Common myeloid progenitor, CD34-positive (primary cell): ENCODE results near the gene FBXW2.

Source experiments
- CTCF ChIA-PET: fragments of 350-600 bp; sonication (Branson Sonifier 250); formaldehyde crosslinking; loops from one replicate; lab custom pipeline; 2021; ENCODE audit warnings: antibody characterized with exemption; lab: Charles Lee
- POLR2A ChIA-PET: fragments of 350-600 bp; sonication (Branson Sonifier 250); formaldehyde crosslinking; loops from one replicate; lab custom pipeline; 2021; ENCODE audit warnings: antibody characterized with exemption; lab: Charles Lee
- DNase-seq, 3 donors: peaks; one replicate each; pipeline versions ENCODE4 v3.0.0 to v3.0.0-alpha.2; 2013
- H3K27ac ChIP-seq, 2 experiments: 1 replicate in 1 of 2; 2 replicates in 1 of 2; pipeline ENCODE4 v1.7.0; 2013; ENCODE audit warnings: inconsistent platforms in 2 of 2, low read length in 2 of 2, mild to moderate bottlenecking in 2 of 2, low read depth in 1 of 2, moderate library complexity in 1 of 2; ENCODE audit not compliant: severe bottlenecking in 2 of 2, insufficient read depth in 1 of 2, poor library complexity in 1 of 2
- H3K27me3 ChIP-seq, 5 experiments: replicated peaks in 2 of 5; 1 replicate in 3 of 5; 2 replicates in 2 of 5; pipeline versions ENCODE4 v1.6.1 to v1.7.0; 2013; ENCODE audit warnings: low read length in 4 of 5, mild to moderate bottlenecking in 2 of 5, moderate library complexity in 2 of 5, inconsistent platforms in 1 of 5; ENCODE audit not compliant: insufficient read depth in 5 of 5, control insufficient read depth in 4 of 5
- H3K36me3 ChIP-seq, 4 experiments: 1 replicate in 2 of 4; 2 replicates in 2 of 4; pipeline versions ENCODE4 v1.6.1 to v1.7.0; 2013; ENCODE audit warnings: low read length in 3 of 4, control low read depth in 1 of 4, mild to moderate bottlenecking in 1 of 4; ENCODE audit not compliant: control insufficient read depth in 4 of 4, insufficient read depth in 4 of 4
- H3K4me1 ChIP-seq, 4 experiments: 1 replicate in 3 of 4; 2 replicates in 1 of 4; pipeline versions ENCODE4 v1.6.1 to v1.7.1; 2013; ENCODE audit warnings: low read length in 3 of 4, mild to moderate bottlenecking in 3 of 4, control low read depth in 1 of 4, inconsistent platforms in 1 of 4, moderate library complexity in 1 of 4; ENCODE audit not compliant: control insufficient read depth in 4 of 4, insufficient read depth in 4 of 4; ENCODE audit errors: control extremely low read depth in 1 of 4
- H3K4me3 ChIP-seq, 7 experiments: 1 replicate in 4 of 7; 2 replicates in 3 of 7; pipeline versions ENCODE4 v1.5.1 to v1.7.0; 2013; ENCODE audit warnings: mild to moderate bottlenecking in 7 of 7, low read length in 6 of 7, moderate library complexity in 6 of 7, inconsistent platforms in 2 of 7, low read depth in 2 of 7, control low read depth in 1 of 7; ENCODE audit not compliant: insufficient read depth in 4 of 7, control insufficient read depth in 1 of 7; ENCODE audit errors: extremely low read depth in 1 of 7
- H3K9me3 ChIP-seq, 5 experiments: 1 replicate in 4 of 5; 2 replicates in 1 of 5; pipeline versions ENCODE4 v1.6.1 to v1.7.1; 2013; ENCODE audit warnings: low read length in 4 of 5, mild to moderate bottlenecking in 2 of 5, inconsistent platforms in 1 of 5, low read depth in 1 of 5, moderate library complexity in 1 of 5; ENCODE audit not compliant: control insufficient read depth in 4 of 5, insufficient read depth in 2 of 5; ENCODE audit errors: control extremely low read depth in 1 of 5
- WGBS: methylation state at CpG from one replicate; pipeline ENCODE4 v1.1.5; 2013; ENCODE audit not compliant: insufficient coverage; 5-methylcytosine and 5-hydroxymethylcytosine counted together

The FBXW2 gene

DNA sequence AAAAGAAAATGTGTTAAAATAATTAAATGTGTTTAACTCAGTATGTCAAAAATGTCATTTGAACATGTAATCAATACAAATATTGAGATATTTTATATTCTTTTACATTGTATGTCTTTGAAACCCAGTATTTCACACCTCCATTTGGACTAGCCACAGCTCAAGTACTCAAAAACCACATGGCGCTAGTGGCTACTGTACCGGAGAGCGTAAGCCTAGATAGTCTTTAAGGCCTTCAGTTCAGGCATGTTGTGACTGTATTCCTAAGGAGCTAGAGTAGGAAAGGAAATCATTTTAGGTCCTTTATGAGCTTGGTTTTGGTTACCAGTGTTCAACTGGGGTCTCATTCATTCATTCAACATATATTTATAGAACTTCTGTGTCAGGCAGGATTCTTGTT, 12.8 kb downstream of the FBXW2 start:
- Histone ChIP-seq H3K27ac (no peak overlapping the region), H3K4me3 (no peak overlapping the region), H3K36me3 (peaks cover 12 to 54% (median 30%) of the 10 kb centered on the region in 4 experiments), H3K4me1 (no peaks in the 10 kb centered on the region), H3K9me3 (no peaks in the 10 kb centered on the region), H3K27me3 (no peaks in the 10 kb centered on the region)
- ChIA-PET POLR2A (interaction anchor here (0.7 kb wide), 1 partner anchor 172 kb away, joined by 4 read pairs; no protein-coding TSS in a partner anchor), CTCF (interaction anchor here (0.6 to 1.3 kb wide), 4 partner anchors 9 to 536 kb away, joined by 3 to 4 read pairs (median 3); no protein-coding TSS in a partner anchor)
- 81% methylated on average over 3 of the region's 3 CpGs for WGBS
- DNase-seq, result no peak

DNA sequence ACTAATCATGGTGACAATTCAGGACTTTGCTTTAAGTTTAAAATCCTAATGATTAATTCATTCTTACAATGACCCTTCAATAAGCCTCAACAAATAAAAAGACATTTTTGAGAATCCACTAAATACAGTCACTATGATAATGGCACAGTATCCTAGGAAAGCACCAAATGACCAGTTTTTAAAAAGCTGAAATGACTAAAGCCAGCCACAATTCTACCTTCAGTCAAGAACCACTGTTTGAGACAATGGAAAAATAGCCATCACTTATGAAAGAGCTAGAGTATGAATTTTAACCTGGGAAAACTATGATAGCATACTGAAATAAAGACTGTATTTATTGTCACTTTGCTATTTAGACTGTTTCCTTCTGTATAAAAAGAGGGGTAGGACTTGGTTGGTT, 14.0 kb downstream of the FBXW2 start:
- DNase-seq, result no peak
- no peaks in the 10 kb centered on the region for H3K9me3 ChIP-seq
- H3K4me3 ChIP-seq, result no peak overlapping the region
- peaks cover 17 to 55% (median 34%) of the 10 kb centered on the region in 4 experiments for H3K36me3 ChIP-seq
- POLR2A ChIA-PET, result no interaction called here
- CTCF ChIA-PET, result interaction anchor here (0.8 to 1.9 kb wide), 2 partner anchors 8 to 15 kb away, joined by 3 to 6 read pairs; no protein-coding TSS in a partner anchor
- H3K4me1 ChIP-seq, result no peaks in the 10 kb centered on the region
- H3K27me3 ChIP-seq, result no peaks in the 10 kb centered on the region
- H3K27ac ChIP-seq, result no peak overlapping the region

- Histone ChIP-seq H3K27ac (no peak overlapping the region), H3K9me3 (no peaks in the 10 kb centered on the region), H3K27me3 (no peaks in the 10 kb centered on the region), H3K4me1 (no peaks in the 10 kb centered on the region), H3K36me3 (peaks cover 17 to 56% (median 36%) of the 10 kb centered on the region in 4 experiments), H3K4me3 (no peak overlapping the region)
- no peak for DNase-seq
- no CpG with 5 or more reads among the region's 2 CpGs for WGBS
- ChIA-PET CTCF (interaction anchor here (0.8 to 1.9 kb wide), 2 partner anchors 9 to 15 kb away, joined by 3 to 6 read pairs; no protein-coding TSS in a partner anchor), POLR2A (no interaction called here)
Measured at GRCh38 chr9:120778758-120779157, 14.5 kb downstream of the FBXW2 start.

GRCh38 chr9:120777229-120777628, 16.0 kb downstream of the FBXW2 start:
- DNase-seq, result no peak
- CTCF ChIA-PET, result interaction anchor here (1.0 to 1.9 kb wide), 2 partner anchors 10 to 13 kb away, joined by 3 to 6 read pairs; no protein-coding TSS in a partner anchor
- POLR2A ChIA-PET, result no interaction called here
- Histone ChIP-seq H3K9me3 (no peaks in the 10 kb centered on the region), H3K27me3 (no peaks in the 10 kb centered on the region), H3K4me3 (no peak overlapping the region), H3K27ac (no peak overlapping the region), H3K4me1 (no peaks in the 10 kb centered on the region), H3K36me3 (peaks cover 17 to 65% (median 39%) of the 10 kb centered on the region in 4 experiments)
- WGBS, result 100% methylated on average over 3 of the region's 5 CpGs

DNA sequence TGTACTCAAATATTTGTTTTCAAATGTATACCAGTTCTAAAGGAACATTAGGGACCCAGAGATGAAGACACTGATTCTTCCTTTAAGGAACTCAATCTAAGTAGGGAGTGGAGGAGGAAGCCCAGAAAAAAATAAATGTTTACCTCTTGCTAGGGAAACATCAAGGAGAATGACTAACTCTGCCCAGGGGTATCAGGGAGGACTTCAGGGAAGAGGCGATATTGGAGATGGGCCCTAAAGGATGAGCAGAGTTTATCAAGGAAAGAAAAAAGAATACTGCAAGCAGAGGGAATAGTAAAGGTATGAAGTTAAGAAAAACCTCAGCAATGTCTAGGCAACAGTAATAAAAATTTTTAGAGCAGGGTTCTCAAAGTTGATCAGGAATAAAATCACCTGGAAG, 16.4 kb downstream of the FBXW2 start:
- POLR2A ChIA-PET, result interaction anchor here (1.1 kb wide), 1 partner anchor 16 kb away, joined by 5 read pairs; the partner anchor contains the start of gene FBXW2
- CTCF ChIA-PET, result interaction anchor here (0.6 to 1.0 kb wide), 2 partner anchors 8 to 12 kb away, joined by 3 read pairs; no protein-coding TSS in a partner anchor

DNA sequence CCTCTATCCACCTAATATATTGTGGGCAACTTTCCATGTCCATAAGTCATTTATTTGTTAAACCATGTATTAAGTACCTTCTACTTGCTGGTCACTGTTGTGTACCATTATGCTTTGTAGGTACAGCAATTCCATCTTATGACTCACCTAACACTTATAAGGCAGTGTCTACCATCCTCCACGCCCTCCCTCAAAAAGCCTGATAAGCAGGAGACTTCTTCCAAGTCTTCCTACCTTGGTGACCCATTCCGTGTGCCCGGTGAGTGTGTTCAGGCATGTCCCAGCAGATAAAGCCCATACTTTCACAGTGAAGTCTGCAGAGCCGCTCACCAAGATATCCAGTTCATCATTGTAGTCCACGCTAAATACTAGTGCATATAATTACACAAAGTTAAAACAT, 17.4 kb downstream of the FBXW2 start:
- CTCF ChIA-PET, result interaction anchor here (1.0 kb wide), 1 partner anchor 11 kb away, joined by 3 read pairs; no protein-coding TSS in a partner anchor
- DNase-seq, result no peak
- H3K9me3 ChIP-seq, result no peaks in the 10 kb centered on the region
- POLR2A ChIA-PET, result interaction anchor here (1.1 kb wide), 1 partner anchor 17 kb away, joined by 5 read pairs; the partner anchor contains the start of gene FBXW2
- H3K4me3 ChIP-seq, result no peak overlapping the region
- H3K27me3 ChIP-seq, result no peaks in the 10 kb centered on the region
- WGBS, result 96% methylated on average over 3 of the region's 5 CpGs
- peaks cover 21 to 72% (median 45%) of the 10 kb centered on the region in 4 experiments for H3K36me3 ChIP-seq
- H3K27ac ChIP-seq, result no peak overlapping the region
- H3K4me1 ChIP-seq, result no peaks in the 10 kb centered on the region

More for the DNA sequence above, 16.4 kb downstream of the FBXW2 start:
- H3K36me3 ChIP-seq, result peaks cover 21 to 65% (median 40%) of the 10 kb centered on the region in 4 experiments
- WGBS, result 100% methylated on average over 1 of the region's 1 CpG
- no peaks in the 10 kb centered on the region for H3K9me3 ChIP-seq
- DNase-seq, result no peak
- H3K4me3 ChIP-seq, result no peak overlapping the region
- no peak overlapping the region for H3K27ac ChIP-seq
- no peaks in the 10 kb centered on the region for H3K4me1 ChIP-seq
- no peaks in the 10 kb centered on the region for H3K27me3 ChIP-seq

- no peaks in the 10 kb centered on the region for H3K27me3 ChIP-seq
- POLR2A ChIA-PET, result interaction anchor here (1.0 kb wide), 1 partner anchor 10 kb away, joined by 6 read pairs; no protein-coding TSS in a partner anchor
- H3K4me1 ChIP-seq, result no peaks in the 10 kb centered on the region
- CTCF ChIA-PET, result interaction anchor here (1.4 to 1.5 kb wide), 2 partner anchors 11 to 16 kb away, joined by 4 to 6 read pairs; no protein-coding TSS in a partner anchor
- H3K27ac ChIP-seq, result no peak overlapping the region
- DNase-seq, result no peak
- H3K36me3 ChIP-seq, result peaks cover 23 to 73% (median 50%) of the 10 kb centered on the region in 4 experiments
- WGBS, result 94% methylated on average over 4 of the region's 4 CpGs
- H3K4me3 ChIP-seq, result no peak overlapping the region
- no peaks in the 10 kb centered on the region for H3K9me3 ChIP-seq
Measured at GRCh38 chr9:120774719-120775118, 18.5 kb downstream of the FBXW2 start.
